AG20443 (cell line): ENCODE data around the gene CLCN7.
A peak's percentile ranks its signal among the peaks of the same experiment; 100 is the strongest.
"Not testable (repeated sequence)": the region's sequence is repeated elsewhere in the genome, so short reads cannot be mapped to it uniquely, and the experiment has no call there.

Experiments used
- DNase-seq: peaks from one replicate; pipeline ENCODE4 v3.0.0; 2012; ENCODE audit warnings: low spot score, mixed read lengths

Gene CLCN7

GRCh38 chr16:1487395-1488053 lies 12.7 kb upstream of the CLCN7 start:
- no peak for DNase-seq

- no peak for DNase-seq
These were observed 11.9 kb upstream of the CLCN7 start for GRCh38 chr16:1486551-1487390.

GRCh38 chr16:1485847-1486496 lies 11.1 kb upstream of the CLCN7 start:
- no peak for DNase-seq

DNA sequence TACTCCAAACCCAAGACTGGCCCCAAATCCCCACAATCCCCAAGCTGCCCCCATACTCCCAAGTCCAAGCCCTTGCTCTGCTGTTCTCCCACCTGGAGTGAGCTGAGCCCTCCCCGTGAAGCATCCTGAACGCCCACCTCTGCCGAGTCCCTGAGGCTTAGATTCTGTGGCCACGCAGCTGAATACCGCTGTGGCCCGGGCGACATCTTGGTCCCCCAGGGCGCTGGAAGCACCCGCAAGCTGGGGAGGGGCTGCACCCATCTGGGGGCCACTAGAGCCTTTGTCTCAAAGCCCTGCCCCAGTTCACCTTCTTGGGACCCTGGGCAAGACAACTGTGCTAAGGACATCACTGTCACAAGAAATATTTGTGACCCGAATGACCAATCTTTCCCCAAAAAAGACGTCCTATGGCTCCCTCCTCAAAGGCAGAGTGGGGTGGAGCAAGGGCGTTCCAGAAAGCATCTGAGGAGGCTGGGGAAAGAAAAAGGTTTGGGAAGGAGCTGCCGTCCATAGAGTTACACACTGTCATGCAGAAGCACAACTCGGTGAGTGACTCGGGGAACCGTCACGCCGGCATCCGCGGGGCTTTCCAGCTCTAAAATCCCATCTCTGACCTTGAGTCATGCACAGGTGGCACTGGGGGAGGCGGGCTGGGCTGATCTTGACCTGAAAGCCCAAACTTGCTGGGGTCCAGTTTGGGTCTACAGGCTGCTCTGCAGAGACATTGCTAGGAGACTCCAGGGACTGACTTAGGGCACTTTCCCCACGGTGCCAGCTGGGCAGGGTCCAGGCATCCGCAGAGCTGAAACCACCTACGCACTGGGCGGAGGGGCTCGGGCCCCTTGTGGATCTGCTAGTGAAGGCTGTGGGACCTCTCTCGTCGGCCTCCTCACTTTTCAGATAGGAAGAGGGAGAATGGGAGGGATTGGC lies 7.3 kb upstream of the CLCN7 start:
- no peak for DNase-seq

- DNase-seq = not testable (repeated sequence)
These were observed 4.1 kb upstream of the CLCN7 start for GRCh38 chr16:1478937-1479336.

DNA sequence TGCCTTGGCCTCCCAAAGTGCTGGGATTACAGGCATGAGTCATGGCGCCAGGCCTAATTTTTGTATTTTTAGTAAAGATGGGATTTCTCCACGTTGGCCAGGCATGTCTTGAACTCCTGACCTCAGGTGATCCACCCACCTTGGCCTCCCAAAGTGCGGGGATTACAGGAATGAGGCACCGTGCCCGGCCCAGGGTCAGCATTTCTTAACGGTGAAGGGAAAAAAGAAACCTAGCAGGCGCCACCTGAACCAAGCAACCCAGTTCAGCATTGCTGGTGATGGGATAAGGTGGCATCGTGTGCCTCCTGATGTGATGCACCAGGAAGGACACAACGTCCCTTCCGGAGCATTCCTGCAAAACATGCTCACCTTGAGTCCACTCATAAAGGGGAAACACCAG lies 2.2 kb upstream of the CLCN7 start:
- DNase-seq = no peak

DNA sequence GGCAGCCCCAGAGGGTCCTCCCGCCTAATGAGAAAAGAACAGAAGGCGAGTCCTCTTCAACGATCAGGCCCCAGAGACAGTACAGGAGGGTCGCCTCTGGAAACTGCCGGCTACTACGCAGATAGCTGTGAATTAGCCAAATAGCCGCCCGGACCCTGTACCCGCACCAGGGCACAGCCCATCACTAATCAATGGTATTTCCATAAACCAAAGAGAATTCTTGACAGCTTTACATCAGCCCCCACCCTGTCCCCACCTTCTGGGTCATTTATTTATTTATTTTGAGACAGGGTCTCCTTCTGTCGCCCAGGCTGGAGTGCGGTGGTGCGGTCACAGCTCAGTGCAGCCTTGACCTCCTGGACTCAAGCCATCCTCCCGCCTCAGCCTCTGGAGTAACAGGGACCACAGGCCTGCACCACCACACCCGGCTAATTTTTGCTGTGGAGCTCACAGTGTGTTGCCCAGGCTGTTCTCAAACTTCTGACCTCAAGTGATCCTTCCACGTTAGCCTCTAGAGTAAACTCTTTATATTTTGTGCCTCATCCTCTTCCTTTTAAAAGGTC lies 805 bp upstream of the CLCN7 start:
- DNase-seq = no peak

DNA sequence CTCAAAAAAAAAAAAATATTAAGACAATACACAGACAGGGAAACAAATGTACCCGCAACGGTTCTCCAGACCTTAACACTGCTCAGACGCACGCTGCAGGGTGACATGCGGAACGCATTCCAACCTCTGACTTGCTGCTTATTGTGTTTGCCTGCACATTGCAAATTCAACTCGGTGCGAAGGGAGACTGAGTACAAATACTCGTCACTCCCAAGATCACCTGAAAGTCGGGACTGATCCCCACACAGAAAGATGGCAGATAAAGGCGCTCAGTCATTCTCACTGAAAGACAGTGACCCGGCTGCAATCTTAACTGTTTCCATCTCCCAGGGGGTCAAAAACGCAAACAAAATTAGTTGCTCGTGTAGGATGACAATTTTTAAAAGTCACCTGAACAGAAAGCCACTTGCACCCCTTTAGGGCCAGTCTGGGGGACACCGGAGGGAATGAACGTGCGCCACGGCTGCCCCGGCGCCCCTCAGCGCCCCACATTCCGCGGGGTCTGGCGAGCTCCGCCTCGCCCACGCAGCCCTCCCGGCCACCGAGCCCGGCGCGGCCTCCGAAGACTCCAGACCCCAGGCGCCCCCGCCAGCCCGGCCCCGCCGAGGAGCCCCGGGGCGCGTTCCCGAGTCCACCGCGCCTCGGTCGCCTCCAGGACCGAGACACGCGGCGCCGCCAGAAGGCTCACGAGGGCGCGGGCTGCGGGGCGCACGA lies 589 bp downstream of the CLCN7 start:
- DNase-seq = peak; percentile 50

GRCh38 chr16:1472974-1473373 lies 1.9 kb downstream of the CLCN7 start:
- no peak for DNase-seq

GRCh38 chr16:1471569-1472194 lies 3.1 kb downstream of the CLCN7 start:
- DNase-seq = no peak

- DNase-seq = peak; percentile 52
These were observed 4.2 kb downstream of the CLCN7 start for GRCh38 chr16:1470481-1471251.

GRCh38 chr16:1469693-1470201 lies 5.1 kb downstream of the CLCN7 start:
- DNase-seq = no peak

- not testable (repeated sequence) for DNase-seq
These were observed 5.7 kb downstream of the CLCN7 start for GRCh38 chr16:1469141-1469540.

DNA sequence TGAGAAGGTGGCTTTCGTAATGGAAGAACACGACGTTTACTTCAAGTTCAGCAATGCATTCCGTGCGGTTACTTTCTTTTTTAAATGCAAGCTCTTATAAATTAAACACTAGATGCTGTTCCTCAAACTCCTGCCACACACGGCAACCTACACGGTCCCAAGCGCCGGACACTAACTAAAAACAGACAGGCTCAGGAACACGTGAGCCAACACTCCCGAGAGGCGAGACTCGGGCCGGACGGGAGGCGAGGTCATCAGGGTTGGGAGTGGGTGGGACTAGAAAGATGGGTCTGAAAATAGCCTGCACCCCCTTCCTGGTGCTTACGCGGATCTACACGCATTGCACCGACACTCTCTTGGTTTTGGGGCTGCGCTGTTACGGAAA lies 6.4 kb downstream of the CLCN7 start:
- DNase-seq = no peak

GRCh38 chr16:1466968-1467521 lies 7.8 kb downstream of the CLCN7 start:
- no peak for DNase-seq

DNA sequence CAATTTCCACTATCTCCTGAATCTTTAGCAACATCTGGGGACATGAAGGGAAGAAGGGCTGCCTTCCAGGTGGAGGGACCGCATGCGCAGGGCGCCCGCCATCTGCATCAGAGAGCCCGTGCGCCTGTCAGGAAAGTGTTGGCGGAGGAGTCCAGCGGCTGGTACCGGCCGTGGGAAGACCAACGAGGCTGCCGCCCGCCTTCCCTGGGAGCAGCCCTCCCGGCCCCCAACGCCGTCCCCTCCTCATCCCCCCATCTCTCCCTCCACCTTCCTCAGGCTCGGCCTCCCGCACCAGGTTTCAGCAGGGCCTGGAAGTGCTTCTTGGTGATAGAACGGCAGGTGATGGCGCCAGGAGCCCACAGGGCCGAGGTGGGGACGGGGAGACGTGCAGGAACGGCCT lies 8.8 kb downstream of the CLCN7 start:
- DNase-seq = no peak

- DNase-seq = no peak
These were observed 9.3 kb downstream of the CLCN7 start for GRCh38 chr16:1465567-1465915.

DNA sequence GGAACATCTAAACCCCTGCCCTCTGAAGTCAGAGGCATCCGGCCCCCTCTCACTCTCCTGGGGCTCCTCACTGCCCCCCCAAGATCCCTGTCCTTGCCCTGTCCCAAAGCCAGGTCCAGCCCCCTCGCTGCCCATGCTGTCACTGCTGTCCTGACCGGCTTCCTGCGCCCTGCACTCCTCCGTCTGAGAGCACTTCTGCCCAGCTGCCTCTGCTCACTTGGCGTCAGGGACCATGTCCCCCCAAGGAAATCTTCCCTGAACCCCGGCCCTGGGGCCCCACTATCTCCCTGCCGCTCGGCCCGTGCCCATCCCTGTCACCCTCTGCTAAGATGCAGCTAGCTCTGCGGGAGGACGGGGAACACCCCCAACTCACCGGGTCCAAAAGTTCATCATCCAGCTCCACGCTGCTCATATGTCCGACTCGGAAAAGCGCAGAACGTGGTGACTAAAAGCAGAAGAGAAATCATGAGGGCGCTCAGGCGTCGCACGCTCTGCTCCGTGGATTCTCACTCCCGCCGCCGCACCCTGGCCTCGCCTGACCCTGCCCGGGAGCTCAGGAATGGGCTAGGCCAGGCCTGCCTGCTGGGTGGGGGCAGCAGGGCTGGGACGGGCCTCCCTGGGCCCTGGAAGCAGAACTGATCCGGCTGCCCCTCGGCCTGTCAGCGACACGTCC lies 9.8 kb downstream of the CLCN7 start:
- no peak for DNase-seq
